Measurements from ENCODE around the gene TLE5.
"Not testable (repeated sequence)": the region's sequence is repeated elsewhere in the genome, so short reads cannot be mapped to it uniquely, and the experiment has no call there.

The TLE5 gene

DNA sequence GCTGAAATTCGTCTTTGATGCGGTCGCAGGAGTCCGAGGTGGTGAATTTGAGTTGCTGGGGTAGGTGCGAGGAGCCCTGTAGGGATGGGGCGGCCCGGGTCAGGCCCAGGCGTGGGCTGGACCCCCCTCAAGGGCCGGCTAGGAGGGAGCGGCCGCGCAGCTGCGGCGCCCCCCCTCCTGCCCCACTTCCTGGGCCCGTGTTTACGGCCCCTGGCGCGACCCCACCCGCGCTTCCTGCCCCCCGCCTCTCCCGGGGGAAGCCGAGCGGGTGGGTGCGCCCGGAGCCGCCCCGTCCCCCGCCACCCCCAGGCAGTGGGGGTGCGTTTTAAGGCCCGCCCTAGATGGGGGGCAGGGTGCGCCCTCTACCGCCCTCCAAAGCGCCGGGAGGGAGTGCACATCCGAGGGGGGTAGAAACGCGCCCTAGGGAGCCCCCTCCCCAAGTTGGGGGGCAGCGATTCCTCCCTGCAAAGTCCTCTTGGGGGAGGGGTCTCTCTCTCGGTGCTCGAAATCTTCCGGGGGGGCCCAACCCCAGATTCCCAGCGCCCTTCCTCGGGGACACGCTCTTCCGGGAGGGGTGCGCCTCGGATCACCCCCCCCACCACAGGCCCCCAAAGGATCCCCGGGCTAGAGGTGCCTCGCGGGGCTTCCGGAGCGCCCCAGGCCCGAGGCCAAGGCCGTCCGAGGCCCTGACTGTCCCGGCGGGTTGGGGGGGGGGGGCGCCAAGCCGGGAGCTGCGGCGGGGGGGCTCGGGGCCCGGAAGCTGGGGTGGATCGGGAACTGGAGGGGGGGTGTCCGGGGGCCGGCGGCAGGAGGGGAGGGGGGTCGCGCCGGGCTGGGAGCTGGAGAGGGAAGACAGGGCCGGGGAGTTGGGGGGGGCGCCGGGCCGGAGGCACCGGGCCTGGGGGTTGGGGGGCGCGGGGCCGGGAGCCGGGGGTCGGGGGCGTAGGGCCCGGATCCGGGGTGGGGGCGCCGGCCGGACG lies 823 bp downstream of the TLE5 start:
- DNase-seq (ENCODE audit: low spot score), result peak; percentile 50

DNA sequence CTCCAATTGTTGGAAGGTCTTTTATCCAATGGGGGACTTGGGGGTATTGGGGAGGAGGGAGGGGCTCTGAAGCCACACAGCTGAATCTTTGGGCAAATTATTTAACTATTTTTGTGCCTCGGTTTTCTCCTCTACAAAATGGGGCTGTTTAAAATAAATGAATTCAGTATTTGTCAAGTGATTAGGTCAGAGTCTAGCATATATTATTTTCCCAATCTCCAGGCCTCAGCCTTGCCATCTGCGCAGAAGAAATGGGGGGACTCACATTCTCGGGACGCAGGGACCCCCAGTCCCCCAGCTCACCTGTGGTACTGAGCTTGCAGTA lies 1.5 kb downstream of the TLE5 start:
- DNase-seq (ENCODE audit: low spot score), result no peak

DNA sequence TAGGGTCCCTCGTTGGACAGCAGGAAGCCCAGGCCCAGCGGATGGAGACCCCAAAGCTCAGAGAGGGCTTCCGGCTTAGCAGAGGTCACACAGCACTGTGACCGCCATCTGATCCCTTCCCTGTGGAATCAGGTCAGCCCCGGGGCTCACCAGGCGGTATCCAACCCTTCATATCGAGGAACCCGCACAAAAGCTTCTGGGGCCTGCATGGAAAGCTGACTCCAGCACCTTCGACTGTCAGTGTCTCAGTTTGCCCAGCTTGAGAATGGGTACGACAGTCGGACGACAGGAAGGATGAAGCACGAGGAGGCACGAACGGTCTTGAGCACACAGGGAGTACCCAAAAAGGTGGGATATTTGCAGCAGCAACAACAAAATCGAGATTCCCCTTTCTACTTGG lies 2.6 kb downstream of the TLE5 start:
- no peak for DNase-seq (ENCODE audit: low spot score)

DNA sequence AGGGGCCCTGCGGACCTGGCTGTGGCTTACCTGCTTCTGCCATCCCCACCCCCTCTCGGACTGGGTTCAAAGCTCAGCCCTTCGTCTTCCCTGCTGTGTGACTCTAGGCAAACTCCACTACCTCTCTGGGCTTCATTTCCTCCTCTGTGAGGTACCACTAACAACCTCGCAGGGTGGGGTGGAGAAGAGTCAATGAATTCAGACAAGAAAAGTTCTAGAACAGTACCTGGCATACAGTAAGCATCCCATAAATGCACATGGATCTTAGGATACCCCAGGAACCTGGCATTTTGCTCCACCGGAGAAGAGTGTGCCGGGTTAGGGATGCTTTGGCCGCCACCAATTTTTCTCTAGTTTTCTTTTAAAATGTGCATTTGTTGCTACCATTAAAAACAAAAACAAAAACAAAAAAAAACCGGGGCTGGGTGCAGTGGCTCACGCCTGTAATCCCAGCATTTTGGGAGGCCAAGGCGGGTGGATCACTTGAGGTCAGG lies 3.4 kb downstream of the TLE5 start:
- DNase-seq (ENCODE audit: low spot score), result no peak

DNA sequence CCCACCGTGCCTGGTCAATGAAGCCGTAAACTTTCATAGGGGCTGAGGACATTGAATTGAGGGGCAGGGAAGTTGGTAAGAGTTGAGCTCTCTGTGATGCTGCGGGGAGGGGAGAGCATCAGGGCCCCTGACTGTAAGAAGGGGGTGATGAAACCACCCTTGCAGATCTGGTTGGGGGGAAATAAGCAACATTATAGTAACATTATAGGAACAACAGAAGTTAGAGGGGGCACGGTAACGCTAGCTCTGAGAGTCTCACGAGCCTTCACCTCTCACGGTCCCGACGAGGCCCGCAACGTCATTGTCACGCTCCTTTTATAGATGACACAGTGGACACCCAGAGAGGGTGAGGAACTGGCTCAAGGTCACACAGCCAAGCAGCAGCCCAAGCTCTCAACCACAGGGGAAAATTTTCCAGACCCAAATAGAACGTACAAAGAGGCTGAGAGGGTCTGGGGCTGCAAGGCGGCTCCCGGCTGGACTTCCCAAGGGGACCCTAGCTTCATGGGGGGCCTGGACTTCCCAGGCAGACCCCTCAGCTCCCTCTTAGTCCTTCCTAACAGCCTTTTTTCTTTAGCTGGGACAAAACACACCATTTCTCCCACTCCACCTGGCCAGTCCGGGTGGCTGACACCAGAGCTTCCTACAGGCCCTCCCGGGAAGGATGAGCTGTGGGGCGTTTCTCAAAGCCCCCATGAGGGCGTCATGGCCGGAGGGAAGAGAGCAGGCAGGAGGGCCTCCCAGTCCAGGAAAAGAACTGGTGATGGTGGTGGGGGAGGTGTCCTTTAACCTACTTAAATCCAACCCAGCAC lies 4.1 kb downstream of the TLE5 start:
- no peak for DNase-seq (ENCODE audit: low spot score)

DNA sequence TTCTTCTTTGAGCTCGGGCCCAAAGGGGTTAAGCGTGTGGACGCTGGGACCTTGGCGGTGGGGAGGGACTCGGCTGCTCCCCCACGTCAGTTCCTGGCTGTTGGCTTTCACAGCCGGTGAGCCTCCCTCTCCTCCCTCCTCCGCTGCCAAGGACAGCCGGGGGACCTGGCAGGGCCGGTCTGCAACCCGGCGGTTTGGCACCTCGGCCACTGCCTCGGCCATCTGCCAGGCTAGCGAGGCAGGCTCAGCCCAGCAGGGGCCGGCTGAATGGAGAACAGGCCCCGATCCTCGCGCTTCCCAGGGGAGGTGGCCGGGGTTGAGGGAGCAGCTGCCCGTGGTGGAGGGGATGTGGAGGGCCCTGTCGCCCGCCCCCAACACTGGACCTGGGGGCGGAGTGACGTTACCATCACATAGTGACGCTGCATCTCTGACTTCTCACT lies 5.0 kb downstream of the TLE5 start:
- no peak for DNase-seq (ENCODE audit: low spot score)

DNA sequence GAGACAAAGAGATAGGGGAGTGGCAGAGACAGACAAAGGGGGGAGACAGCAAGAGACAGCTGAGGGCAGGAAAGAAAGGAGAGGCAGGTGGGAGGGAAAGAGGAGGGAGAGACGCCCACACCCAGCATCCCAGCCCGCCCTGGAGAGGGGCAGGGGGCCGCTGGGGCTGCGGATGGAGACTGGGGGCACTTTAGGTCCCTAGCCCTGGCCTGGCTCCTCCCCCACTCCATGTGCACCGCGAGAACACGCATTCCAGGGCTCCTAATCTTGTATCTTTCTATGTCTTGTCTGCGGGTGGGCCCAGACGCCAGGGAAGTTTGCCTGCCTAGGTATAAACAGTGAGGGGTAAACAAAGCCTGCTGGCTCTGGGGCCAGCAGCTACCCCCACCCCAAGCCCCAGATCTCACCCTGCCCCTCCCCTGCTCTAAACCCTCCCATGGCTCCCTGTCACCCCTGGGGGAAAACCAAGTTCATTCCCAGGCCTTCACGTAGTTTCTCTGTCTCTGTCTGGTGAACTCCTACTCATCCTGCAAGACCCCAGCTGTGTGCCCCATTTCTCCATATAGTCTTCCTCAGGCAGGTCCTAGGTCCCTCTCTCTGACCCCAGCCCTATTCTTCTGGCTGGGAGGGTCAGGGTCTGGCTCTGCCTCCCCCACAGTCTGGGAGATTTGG lies 5.7 kb downstream of the TLE5 start:
- no peak for DNase-seq (ENCODE audit: low spot score)

DNA sequence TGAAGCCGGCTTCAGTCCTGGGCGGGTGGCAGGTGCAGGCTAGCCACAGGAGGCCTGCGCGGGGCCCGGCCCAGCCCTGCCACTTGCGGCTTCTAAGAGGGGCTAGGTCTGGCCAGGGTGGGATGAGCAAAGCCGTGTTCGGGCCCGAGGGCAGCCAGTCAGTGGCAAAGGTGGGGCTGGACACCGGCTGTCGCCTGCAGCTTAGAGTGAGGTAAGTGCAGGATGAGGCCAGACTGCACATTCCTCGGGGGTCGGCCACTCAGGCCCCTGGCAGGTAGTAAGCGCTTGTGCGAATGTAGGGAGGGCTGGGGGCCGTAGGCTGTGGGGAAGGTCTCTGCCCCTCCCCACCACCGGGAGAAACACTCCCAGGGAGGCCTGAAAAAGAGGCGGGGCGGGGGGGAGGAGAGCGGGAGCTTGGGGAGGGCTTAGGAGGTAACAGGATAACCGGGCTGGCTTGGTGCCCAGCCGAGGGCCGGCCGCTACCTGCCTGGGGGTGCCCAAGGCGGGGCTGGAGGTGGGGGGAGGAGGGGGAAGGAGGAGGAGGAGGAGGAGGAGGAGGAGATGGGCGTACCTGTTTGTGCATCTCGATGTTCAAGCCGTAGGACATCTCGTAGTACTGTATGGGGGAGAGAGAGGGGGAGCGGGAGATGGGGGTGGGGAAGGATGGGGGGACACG lies 6.4 kb downstream of the TLE5 start:
- DNase-seq (ENCODE audit: low spot score), result no peak

DNA sequence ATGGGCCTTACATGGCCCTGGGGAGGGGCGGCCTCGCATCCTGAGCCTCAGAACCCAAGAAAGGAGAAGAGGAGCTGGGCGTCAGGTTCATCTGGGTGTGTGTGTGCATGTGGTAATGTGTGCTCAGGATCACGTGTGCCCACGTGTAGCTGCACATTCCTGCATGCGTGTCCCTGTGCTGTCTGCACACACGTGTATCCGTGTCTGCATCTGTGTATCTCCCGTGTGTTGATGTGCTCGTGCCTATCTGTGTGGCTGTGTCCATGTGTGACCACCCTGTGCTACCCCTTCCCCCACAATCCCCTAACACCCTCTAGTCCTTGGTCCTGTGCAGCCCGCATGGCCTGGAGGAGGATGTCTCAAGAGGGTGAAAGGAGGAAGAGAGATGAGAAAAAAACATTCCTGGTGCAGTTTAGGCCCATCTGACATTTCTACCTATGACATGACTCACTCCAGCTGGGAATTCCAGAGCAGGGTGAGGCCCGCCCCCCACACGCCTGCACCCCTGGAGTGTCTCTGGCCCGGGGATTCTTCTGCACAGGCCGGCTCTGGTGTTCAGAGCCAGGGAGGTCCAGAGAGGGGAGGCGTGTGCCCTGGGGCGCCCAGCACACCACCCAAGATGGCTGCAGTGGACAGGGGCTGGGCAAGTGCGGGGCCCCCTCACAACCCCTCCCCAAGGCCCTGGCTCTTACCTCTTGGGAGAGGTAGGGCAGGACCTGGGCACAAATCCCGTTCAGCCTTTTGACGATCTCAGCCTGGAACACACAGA lies 7.1 kb downstream of the TLE5 start:
- no peak for DNase-seq (ENCODE audit: low spot score)

DNA sequence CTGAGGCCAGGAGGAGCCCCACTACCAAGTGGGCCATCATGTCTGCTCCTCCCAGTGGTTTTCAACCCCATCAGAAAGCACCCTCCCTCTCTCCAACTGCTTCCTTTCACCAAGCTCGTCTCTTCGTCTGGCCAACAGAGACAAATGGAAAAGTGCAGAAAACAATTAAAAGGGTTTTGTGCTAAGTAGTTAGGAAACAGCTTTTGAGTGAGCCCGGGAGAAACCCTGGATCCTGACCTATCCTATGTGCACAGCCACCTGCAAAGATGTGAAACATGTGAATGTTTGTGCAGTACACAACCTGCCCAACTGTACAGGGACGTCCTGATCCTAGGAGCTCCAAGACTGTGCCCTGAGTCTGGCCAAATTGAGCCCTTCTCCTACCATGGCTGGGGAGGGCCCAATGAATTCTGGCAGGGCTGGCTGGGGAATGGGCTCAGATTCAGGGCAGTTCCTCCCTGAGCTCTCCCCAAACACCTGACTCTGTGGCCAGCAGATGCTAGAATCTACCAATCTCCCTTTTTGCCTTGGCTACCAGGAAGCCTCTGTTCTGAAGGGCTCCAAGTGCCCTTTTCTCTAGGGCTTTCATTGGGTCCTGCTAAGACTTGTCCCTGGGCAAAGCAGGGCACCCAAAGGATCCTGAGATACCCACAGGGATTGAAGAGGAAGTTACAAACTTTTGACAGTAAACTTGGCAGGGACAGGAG lies 7.9 kb downstream of the TLE5 start:
- no peak for DNase-seq (ENCODE audit: low spot score)

DNA sequence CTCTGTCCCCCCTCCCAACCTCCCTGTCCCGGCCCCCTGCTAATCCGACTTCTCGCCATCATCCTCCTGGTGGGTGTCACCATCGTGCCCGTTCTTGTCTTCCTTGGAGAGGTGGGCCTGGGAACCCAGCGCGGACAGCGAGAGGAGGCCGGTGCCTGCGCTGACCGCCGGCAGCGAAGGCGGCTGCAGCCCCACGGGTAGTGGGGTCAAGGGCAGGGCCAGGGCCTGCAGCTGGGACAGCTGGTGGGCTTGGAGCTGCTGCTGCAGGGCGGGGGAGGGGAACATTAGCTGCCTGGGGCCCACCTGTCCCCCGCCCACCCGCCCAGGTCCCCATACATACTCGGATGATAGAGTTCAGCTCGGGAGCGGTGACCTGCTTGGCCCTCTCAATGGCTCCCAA lies 8.5 kb downstream of the TLE5 start:
- no peak for DNase-seq (ENCODE audit: low spot score)

DNA sequence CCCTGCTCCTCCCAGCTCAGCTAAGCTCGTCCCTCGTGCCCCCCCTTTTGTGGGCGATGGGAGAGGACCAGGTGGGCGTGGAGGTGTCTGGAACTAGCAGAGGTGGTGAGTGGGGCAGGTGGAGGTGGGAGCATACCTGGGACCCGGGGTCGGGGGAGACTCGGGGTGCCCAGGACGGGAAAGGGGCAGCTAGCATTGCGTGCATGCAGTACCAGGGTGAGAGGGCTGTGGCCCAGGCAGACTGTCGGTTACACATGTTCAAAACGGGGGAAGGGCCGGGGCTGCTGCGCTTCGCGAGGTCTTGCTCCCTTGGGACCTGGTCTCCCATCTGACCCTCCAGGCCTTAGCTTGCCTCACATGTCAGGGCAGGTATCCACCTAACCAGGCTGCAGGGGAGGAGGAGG lies 9.1 kb downstream of the TLE5 start:
- DNase-seq (ENCODE audit: low spot score), result no peak

DNA sequence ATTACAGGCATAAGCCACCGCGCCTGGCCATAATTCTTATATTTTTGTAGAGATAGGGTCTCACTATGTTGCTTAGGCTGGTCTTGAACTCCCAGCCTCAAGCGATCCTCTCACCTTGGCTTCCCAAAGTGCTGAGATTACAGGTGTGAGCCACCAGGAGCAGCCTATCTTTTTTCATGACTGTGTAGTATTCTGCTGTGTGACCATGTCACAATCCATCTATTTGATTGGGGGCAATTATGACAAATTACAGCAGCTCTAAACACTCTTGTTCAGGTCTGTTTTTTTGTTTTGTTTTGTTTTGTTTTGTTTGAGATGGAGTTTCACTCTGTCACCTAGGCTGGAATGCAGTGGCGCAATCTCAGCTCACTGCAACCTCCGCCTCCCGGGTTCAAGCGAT lies 12.3 kb downstream of the TLE5 start:
- DNase-seq (ENCODE audit: low spot score), result not testable (repeated sequence)

DNA sequence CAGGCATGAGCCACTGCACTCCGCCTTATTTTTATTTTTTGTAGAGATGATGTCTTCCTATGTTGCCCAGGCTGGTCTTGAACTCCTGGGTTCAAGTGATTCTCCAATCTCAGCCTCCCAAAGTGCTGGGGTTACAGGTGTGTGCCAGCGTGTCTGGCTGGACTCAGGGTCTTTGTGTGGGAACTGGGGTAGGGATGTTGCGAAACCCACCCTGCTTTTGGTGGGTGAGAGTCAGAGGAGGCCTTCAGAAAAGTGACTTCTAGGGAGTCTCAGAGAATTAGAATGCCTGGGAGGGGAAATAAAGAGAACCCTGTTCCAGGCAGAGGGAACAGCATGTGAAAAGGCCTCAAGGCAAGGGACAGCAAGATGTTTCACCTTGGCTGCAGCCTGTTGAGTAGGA lies 13.2 kb downstream of the TLE5 start:
- DNase-seq (ENCODE audit: low spot score), result no peak

DNA sequence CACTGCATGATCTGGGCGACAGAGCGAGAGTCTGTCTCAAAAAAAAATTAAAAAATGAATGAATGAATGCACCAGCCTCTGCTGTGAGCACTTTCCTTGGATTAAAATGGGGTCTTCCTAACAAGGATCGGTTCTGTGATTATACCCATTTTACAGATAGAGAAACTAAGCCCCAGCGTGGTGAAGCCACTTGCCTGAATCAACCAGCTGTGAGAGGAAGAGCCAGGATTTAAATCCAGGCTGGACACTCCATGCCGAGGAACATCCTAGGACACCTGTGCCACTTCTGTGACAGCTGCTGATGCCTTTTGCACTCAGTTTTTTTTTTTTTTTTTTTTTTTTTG lies 14.1 kb downstream of the TLE5 start:
- no peak for DNase-seq (ENCODE audit: low spot score)

DNA sequence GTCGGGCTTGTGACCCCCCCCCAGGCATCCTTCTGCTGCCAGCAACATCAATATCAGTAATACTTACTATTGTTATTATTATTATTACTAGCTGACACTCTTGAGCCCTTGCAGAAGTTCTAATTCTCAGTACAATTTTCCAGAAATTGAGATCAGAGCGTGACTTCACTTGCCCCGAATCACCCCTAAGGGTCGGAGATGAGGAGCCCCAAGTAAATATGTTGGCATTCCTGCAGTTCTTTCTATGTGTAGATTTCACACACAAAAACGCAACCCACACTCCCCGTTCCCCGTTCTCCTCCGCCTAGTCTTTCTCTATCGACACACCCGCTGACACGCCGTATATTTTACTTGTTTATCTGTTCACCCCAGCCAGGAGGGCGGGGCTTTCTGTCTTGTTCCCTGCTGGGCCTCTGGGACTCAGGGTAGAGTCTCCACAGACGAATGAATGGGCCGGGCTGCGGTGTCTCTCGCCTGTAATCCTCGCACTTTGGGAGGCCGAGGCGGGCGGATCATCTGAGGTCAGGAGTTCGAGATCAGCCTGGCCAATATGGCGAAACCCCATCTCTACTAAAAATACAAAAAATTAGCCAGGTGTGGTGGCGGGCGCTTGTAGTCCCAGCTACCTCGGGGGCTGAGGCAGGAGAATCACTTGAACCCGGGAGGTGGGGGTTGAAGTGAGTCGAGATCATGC lies 14.7 kb downstream of the TLE5 start:
- no peak for DNase-seq (ENCODE audit: low spot score)

DNA sequence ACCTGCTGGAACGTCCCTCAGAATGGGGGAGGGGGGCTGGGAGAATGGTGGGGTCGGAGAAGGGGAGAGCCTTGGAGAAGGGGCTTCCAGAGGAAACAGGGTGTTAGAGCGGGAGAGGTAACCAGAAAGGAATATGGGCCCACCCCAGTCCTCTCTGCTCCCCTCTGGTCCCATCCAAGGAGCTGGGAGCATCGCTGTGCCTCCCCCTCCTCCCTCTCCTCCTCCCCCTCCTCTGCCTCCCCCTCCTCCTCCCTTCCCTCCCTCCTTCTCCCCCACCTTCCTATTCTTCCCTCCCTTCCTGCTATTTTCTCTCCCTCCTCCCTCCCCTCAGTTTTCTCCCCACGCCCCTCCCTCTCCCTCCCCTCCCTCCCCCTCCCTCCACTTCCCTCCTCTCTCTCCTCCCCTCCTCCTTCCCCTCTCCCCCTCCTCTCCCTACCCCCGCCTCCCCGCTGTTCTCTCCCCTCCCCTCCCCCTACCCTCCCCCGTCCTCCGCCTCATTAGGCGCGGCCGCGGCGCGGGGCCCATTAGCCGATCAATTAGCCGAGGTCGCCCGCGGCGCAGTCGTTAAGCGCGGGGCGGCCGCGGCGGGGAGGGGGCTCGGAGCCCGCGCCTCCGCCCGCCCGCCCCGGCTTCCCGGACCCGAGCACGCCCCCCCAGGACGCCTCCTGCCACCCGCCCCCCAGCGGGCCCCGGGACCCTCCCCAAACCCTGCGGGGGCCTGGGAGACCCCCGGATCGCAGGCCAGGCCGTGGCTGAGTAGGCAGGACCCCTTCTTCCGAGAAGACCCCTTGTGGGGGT lies 15.4 kb downstream of the TLE5 start:
- no peak for DNase-seq (ENCODE audit: low spot score)

DNA sequence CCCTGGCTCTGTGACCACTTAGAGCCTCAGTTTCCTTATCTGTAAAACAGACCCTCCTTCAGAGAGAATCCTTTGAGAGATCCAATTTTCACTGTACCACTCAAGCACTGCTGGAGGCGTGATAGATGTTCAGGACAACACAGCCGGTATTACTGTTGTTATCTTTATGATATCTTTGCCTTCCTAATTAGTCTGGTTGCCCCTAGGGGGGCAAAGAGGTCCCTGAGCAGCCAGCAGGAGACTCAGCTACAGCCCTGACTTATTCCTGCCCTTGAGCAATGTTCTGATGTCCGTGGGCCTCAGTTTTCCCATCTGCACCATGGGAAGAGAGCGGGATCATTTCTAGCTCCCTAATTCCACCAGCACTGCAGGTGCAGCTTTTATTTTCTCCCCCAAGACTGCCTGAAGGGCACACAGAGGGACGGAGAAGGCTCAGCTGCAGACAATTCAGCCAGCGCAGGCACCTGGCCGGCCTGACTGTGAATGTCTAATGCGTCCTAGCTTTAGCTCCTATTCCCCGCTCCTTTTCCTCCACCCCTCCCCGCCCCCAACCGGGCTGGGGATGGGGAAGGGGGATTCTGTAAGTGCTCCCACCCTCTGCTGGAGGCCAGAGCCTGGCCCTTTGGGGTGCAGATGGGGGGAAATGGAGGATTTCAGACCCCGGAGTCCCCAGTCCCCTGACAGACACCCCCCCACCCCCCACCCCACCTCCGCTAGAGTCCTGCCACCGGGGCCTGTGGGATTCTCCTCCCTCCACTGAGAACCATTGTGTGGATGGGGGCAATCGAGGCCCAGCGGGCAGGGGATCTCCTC lies 16.2 kb downstream of the TLE5 start:
- DNase-seq (ENCODE audit: low spot score), result no peak

All from RKO (cell line).